Nephron progenitor cell (in vitro differentiated cells): ENCODE data around the gene SIPA1L3.

ENCODE experiments used
- DNase-seq: peaks from one replicate; pipeline ENCODE4 v3.0.0; 2021
- H3K27ac Mint-ChIP-seq: 2 replicates; pipeline ENCODE4 v1.8.0; 2021; ENCODE audit warnings: mild to moderate bottlenecking, moderate library complexity, mixed read lengths
- H3K27me3 Mint-ChIP-seq: 2 replicates; pipeline ENCODE4 v1.8.0; 2021; ENCODE audit warnings: mild to moderate bottlenecking, low read depth, mixed read lengths; ENCODE audit not compliant: poor library complexity
- H3K36me3 Mint-ChIP-seq: 2 replicates; pipeline ENCODE4 v1.8.0; 2021; ENCODE audit warnings: low read depth, mixed read lengths
- H3K4me1 Mint-ChIP-seq: 2 replicates; pipeline ENCODE4 v1.8.0; 2021; ENCODE audit warnings: mixed read lengths
- H3K4me3 Mint-ChIP-seq: 2 replicates; pipeline ENCODE4 v1.8.0; 2021; ENCODE audit warnings: mild to moderate bottlenecking, moderate library complexity, mixed read lengths
- H3K9me3 Mint-ChIP-seq: 2 replicates; pipeline ENCODE4 v1.8.0; 2021; ENCODE audit warnings: mild to moderate bottlenecking, moderate library complexity, mixed read lengths
- CTCF ChIP-seq: fragments of 200-600 bp; sonication (generic); IDR thresholded peaks from 2 replicates; pipeline ENCODE4 v1.5.0; 2021; ENCODE audit warnings: antibody characterized with exemption

The SIPA1L3 gene

GRCh38 chr19:38057959-38058690 is 151.1 kb downstream of the SIPA1L3 start:
- Mint-ChIP-seq H3K27me3 (peaks cover 4% of the 10 kb centered on the region), H3K27ac (peak overlapping the region; percentile 54), H3K36me3 (no peaks in the 10 kb centered on the region), H3K4me3 (no peak overlapping the region), H3K4me1 (peaks cover 70% of the 10 kb centered on the region), H3K9me3 (no peaks in the 10 kb centered on the region)
- no peak for TF ChIP-seq CTCF
- DNase-seq: no peak

GRCh38 chr19:38059897-38060296 is 152.9 kb downstream of the SIPA1L3 start:
- Mint-ChIP-seq H3K27ac (no peak overlapping the region), H3K36me3 (no peaks in the 10 kb centered on the region), H3K27me3 (peaks cover 4% of the 10 kb centered on the region), H3K4me1 (peaks cover 70% of the 10 kb centered on the region), H3K9me3 (no peaks in the 10 kb centered on the region), H3K4me3 (no peak overlapping the region)
- no peak for TF ChIP-seq CTCF
- DNase-seq: no peak

- Mint-ChIP-seq H3K9me3 (no peaks in the 10 kb centered on the region), H3K27ac (no peak overlapping the region), H3K27me3 (peaks cover 4% of the 10 kb centered on the region), H3K4me3 (no peak overlapping the region), H3K36me3 (no peaks in the 10 kb centered on the region), H3K4me1 (peaks cover 66% of the 10 kb centered on the region)
- DNase-seq: no peak
- TF ChIP-seq CTCF: no peak
Measured at GRCh38 chr19:38060331-38060730, 153.3 kb downstream of the SIPA1L3 start.

GRCh38 chr19:38061294-38061693 is 154.3 kb downstream of the SIPA1L3 start:
- no peak for DNase-seq
- no peak for TF ChIP-seq CTCF
- peaks cover 4% of the 10 kb centered on the region for H3K27me3 Mint-ChIP-seq
- H3K4me3 Mint-ChIP-seq: no peak overlapping the region
- H3K9me3 Mint-ChIP-seq: no peaks in the 10 kb centered on the region
- peaks cover 56% of the 10 kb centered on the region for H3K4me1 Mint-ChIP-seq
- no peak overlapping the region for H3K27ac Mint-ChIP-seq
- no peaks in the 10 kb centered on the region for H3K36me3 Mint-ChIP-seq

- Mint-ChIP-seq H3K4me3 (peak overlapping the region; percentile 54), H3K36me3 (no peaks in the 10 kb centered on the region), H3K4me1 (peaks cover 39% of the 10 kb centered on the region), H3K27ac (peak overlapping the region; percentile 95), H3K9me3 (no peaks in the 10 kb centered on the region), H3K27me3 (peaks cover 7% of the 10 kb centered on the region)
- TF ChIP-seq CTCF: no peak
- DNase-seq: peak; percentile 76
Measured at GRCh38 chr19:38062959-38063761, 156.2 kb downstream of the SIPA1L3 start.
